Measurements from ENCODE around the gene CD44. TPM values are rescaled to one million over a fixed set of nuclear protein-coding genes. Genes with fewer than 3 reads are reported as not detected.

CD44 gene
- total and polyA plus RNA-seq, 8 donors, result 332 to 693 (median 504) TPM

DNA sequence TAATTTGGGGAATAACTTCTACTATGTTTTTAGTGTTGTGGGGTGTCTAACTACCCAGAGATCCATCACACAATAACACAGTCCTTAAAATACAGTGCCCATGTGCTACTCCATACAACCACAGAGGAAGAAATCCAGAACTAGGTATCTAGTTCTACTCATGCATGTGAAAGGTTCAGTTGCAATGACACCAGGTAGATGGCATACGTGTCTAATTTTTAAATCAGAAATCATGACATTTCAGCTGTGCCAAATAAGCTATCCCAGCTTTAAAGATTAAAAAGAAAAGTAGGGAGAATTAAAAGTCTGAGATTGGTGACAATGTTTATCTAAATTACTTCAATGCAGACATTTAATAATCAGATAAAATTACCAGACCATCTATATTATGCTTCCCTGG lies 122.2 kb downstream of the CD44 start:
- Histone ChIP-seq H3K4me1 (peaks cover 9 to 23% of the 10 kb centered on the region in 2 donors), H3K27me3 (no peaks in the 10 kb centered on the region), H3K9me3 (no peaks in the 10 kb centered on the region), H3K4me3 (no peak overlapping the region), H3K36me3 (no peaks in the 10 kb centered on the region), H3K27ac (peak overlapping the region in 1 of 2 donors; percentile 26)
- intact Hi-C loops (cut with DNase I), result no loop called here
- DNase-seq (no peak), ATAC-seq (no peak)
- TF ChIP-seq, protein P1, sequence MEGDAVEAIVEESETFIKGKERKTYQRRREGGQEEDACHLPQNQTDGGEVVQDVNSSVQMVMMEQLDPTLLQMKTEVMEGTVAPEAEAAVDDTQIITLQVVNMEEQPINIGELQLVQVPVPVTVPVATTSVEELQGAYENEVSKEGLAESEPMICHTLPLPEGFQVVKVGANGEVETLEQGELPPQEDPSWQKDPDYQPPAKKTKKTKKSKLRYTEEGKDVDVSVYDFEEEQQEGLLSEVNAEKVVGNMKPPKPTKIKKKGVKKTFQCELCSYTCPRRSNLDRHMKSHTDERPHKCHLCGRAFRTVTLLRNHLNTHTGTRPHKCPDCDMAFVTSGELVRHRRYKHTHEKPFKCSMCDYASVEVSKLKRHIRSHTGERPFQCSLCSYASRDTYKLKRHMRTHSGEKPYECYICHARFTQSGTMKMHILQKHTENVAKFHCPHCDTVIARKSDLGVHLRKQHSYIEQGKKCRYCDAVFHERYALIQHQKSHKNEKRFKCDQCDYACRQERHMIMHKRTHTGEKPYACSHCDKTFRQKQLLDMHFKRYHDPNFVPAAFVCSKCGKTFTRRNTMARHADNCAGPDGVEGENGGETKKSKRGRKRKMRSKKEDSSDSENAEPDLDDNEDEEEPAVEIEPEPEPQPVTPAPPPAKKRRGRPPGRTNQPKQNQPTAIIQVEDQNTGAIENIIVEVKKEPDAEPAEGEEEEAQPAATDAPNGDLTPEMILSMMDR (IDR thresholded peaks at IDR 0.05), result no peak

DNA sequence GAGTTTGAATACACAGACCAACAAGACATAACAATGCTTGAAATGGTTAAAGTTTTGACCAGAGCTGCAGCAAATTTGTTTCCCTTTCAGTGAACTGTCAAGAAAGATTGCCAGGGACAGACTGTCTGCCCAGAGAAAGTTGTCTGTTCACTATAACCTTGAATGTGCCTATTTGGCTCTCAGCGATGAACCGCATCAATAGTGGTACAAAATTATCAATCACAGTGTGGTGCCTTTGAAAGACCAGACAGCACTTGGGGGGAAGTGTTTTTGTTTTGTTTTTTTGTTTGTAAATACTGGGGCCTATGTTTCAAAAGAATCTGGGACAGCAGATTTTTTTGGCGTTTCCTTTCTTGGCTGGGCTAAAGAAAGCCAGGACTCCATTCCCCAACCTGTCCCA lies 123.1 kb downstream of the CD44 start:
- ATAC-seq, result no peak
- intact Hi-C loops (cut with DNase I), result no loop called here

DNA sequence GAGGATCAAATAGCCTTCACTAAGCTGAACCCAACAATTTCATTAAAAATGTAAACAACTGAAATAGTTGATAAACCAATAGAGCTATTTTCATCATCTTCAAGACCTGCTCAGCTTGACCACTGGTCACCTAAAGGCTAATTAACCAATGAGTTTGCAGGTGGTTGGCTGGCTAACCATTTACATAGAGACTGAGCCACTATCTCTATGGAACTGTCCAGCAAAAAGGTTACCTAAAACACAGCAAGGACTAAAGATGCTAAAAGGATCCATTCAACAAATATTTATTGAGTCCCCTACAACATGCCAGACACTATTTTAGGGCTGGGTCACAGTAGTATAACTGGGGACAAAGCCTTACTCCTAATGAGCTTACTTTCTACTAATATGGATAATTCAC lies 123.8 kb downstream of the CD44 start:
- TF ChIP-seq, protein P1 (IDR thresholded peaks at IDR 0.05), result no peak
- Histone ChIP-seq H3K4me1 (peaks cover 8 to 9% of the 10 kb centered on the region in 2 donors), H3K27ac (no peak overlapping the region), H3K9me3 (no peaks in the 10 kb centered on the region), H3K36me3 (no peaks in the 10 kb centered on the region), H3K27me3 (no peaks in the 10 kb centered on the region), H3K4me3 (no peak overlapping the region)
- intact Hi-C loops (cut with DNase I), result no loop called here
- peak; percentile 14 for ATAC-seq
- no peak for DNase-seq

More for the DNA sequence above, 123.1 kb downstream of the CD44 start:
- Histone ChIP-seq H3K9me3 (no peaks in the 10 kb centered on the region), H3K36me3 (no peaks in the 10 kb centered on the region), H3K27ac (no peak overlapping the region), H3K4me1 (peaks cover 9 to 15% of the 10 kb centered on the region in 2 donors), H3K4me3 (no peak overlapping the region), H3K27me3 (no peaks in the 10 kb centered on the region)
- TF ChIP-seq, protein P1 (IDR thresholded peaks at IDR 0.05), result no peak
- no peak for DNase-seq

DNA sequence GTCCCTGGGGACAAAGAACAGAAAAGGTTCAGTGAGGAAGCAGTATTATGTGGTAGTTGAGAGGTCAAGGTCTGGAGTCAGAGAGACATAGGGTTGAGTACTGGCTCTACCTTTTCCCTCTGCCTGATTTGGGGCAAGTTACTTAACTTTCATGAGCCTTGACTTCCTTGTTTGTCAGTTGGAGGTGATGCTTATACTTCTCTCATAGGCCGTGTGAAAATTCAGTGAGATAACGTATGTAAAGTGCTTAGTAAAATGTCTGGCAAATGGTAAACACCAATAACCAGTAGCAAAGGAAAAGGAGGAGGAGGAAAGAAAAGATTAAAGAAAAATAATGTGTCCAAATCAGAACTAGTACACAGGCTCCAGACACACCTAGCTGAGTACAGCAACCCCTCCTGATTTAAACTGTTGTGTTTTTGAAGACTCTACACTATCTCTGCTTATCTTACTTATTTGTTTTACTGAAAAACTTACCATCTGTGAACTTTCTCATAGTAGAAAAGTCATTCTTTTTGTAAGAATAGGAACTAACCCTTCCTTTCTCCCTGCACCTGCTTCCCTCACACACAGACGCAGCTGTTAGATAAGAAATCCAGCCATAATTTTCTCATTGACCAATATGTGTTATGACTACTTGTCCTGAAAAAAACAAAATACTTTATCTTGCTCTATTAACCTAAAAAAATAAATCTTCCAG lies 126.9 kb downstream of the CD44 start:
- DNase-seq (no peak), ATAC-seq (no peak)
- no peaks in the 10 kb centered on the region for H3K9me3 ChIP-seq
- H3K36me3 ChIP-seq, result no peaks in the 10 kb centered on the region
- TF ChIP-seq, protein P1 (IDR thresholded peaks at IDR 0.05), result no peak
- H3K27ac ChIP-seq, result no peak overlapping the region
- no peaks in the 10 kb centered on the region for H3K27me3 ChIP-seq
- peaks cover 0 to 3% of the 10 kb centered on the region in 2 donors for H3K4me1 ChIP-seq
- no peak overlapping the region for H3K4me3 ChIP-seq
- intact Hi-C loops (cut with DNase I), result no loop called here

DNA sequence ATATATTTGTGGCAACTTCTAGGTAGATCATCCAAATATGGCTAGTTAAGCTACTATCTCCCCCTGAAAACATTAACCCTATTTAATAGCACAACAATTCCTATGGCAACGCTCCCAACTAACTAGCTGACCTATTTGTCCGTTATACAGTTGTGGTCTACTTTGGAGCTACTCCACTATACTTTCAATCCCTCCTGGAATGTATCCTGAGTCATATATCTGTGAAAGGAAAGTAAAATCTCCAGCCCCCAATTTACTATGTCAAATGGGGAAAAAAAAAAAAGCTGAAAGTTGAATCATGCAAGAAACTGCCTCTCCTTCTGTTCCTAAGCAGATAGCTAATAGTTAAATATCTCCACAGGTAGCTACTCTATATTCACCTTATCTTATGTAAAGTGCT lies 128.5 kb downstream of the CD44 start:
- TF ChIP-seq, protein P1 (IDR thresholded peaks at IDR 0.05), result no peak
- intact Hi-C loops (cut with DNase I), result no loop called here
- H3K9me3 ChIP-seq, result no peaks in the 10 kb centered on the region
- peaks cover 0 to 6% of the 10 kb centered on the region in 2 donors for H3K4me1 ChIP-seq
- no peak for DNase-seq
- H3K36me3 ChIP-seq, result no peaks in the 10 kb centered on the region
- H3K27ac ChIP-seq, result no peak overlapping the region
- H3K4me3 ChIP-seq, result no peak overlapping the region
- H3K27me3 ChIP-seq, result no peaks in the 10 kb centered on the region
- no peak for ATAC-seq

Data from left lung (tissue), 10 donors.